ENCODE measurements around the gene CARS2. TPM values are rescaled to one million over a fixed set of nuclear protein-coding genes. Genes with fewer than 3 reads are reported as not detected.

Gene CARS2
- total RNA-seq, 4 donors from 2014 or later: 27.4 to 229 (median 53.8) TPM

DNA sequence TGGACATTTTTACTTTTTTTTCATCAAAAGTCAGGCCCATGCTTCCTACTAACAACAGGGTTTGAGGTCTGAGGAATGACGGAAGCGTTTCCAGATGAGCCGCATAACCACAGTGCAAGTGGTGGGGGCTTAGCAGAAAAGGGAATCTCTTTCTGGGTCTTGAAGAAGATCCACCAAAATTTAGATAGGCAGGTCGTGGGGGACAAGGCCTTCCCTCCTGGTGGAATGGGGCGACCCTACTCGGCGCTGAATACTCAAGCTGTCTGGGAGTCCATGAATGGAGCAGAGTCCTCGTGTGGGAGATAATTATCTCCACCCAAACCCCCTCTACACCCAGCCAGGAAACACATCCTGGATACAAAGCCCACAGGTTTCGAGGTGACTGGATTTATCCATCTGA lies 36.9 kb downstream of the CARS2 start:
- no peaks in the 10 kb centered on the region for H3K27me3 ChIP-seq
- no peak overlapping the region for H3K4me3 ChIP-seq
- H3K4me1 ChIP-seq: no peaks in the 10 kb centered on the region
- no peaks in the 10 kb centered on the region for H3K36me3 ChIP-seq
- no peak overlapping the region for H3K27ac ChIP-seq
- no peak for TF ChIP-seq POLR2A (IDR thresholded peaks at IDR 0.05)
- TF ChIP-seq, protein P1, sequence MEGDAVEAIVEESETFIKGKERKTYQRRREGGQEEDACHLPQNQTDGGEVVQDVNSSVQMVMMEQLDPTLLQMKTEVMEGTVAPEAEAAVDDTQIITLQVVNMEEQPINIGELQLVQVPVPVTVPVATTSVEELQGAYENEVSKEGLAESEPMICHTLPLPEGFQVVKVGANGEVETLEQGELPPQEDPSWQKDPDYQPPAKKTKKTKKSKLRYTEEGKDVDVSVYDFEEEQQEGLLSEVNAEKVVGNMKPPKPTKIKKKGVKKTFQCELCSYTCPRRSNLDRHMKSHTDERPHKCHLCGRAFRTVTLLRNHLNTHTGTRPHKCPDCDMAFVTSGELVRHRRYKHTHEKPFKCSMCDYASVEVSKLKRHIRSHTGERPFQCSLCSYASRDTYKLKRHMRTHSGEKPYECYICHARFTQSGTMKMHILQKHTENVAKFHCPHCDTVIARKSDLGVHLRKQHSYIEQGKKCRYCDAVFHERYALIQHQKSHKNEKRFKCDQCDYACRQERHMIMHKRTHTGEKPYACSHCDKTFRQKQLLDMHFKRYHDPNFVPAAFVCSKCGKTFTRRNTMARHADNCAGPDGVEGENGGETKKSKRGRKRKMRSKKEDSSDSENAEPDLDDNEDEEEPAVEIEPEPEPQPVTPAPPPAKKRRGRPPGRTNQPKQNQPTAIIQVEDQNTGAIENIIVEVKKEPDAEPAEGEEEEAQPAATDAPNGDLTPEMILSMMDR (IDR thresholded peaks at IDR 0.05): no peak
- intact Hi-C loops (cut with DNase I; ENCODE audit: low total_unique reads): no loop called here
- H3K9me3 ChIP-seq: no peaks in the 10 kb centered on the region
- DNase-seq: no peak

DNA sequence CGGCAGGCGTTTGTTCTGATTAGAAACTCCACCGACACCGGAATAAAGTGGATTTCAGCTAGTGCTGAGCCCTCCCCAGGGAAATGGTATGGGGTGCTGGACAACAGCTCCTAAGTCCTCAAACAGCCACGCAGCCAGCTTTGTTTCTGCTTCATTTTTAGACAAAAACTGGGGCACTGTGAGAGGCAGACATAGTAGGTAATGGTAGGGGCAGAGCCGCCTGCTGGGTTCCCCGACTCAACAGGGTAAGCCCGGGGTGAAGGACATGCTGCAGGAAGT lies 39.7 kb downstream of the CARS2 start:
- H3K27me3 ChIP-seq: no peaks in the 10 kb centered on the region
- no peak overlapping the region for H3K27ac ChIP-seq
- DNase-seq: no peak
- no peaks in the 10 kb centered on the region for H3K4me1 ChIP-seq
- TF ChIP-seq, protein P1 (IDR thresholded peaks at IDR 0.05): no peak
- TF ChIP-seq POLR2A (IDR thresholded peaks at IDR 0.05): no peak
- no peaks in the 10 kb centered on the region for H3K36me3 ChIP-seq
- no peak overlapping the region for H3K4me3 ChIP-seq
- no peaks in the 10 kb centered on the region for H3K9me3 ChIP-seq
- intact Hi-C loops (cut with DNase I; ENCODE audit: low total_unique reads): no loop called here

DNA sequence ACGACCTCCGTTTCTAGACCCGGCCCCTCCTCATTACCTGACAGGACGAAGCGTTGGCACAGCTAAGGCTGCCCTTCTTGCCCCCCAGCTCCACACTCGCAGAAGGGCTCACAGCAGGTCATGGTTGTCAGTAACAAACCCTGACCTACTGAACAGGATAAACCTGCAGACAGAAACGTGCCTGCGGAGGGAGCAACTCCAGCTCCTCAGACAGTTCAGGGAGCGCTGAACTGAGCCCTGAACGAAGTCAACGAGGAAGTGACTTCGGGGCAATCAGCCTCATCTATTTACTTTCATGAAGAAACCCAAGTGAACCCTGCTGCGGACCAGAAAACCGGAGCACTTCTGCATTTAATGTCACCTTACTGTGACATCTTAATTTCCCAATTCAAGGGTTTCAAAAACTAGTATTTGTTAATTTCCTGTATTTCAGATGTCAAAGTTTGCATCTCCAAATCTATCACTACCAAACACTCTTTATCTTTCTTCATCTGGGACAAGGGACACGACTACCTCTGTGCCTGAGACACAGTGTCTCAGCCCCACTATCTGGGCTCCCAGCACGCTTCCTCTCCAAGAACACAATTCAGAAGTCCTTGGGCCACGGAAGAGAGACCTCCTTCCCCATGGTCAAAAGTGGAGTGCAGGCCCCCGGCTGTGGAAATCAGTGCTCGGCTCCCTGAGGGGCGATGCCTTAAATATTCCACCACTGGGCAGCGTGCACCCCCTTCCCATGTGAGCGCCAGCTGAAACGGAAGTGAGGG lies 40.2 kb downstream of the CARS2 start:
- H3K4me1 ChIP-seq: no peaks in the 10 kb centered on the region
- H3K27me3 ChIP-seq: no peaks in the 10 kb centered on the region
- H3K36me3 ChIP-seq: no peaks in the 10 kb centered on the region
- no peak overlapping the region for H3K4me3 ChIP-seq
- no peak for TF ChIP-seq POLR2A (IDR thresholded peaks at IDR 0.05)
- TF ChIP-seq, protein P1 (IDR thresholded peaks at IDR 0.05): no peak
- H3K9me3 ChIP-seq: no peaks in the 10 kb centered on the region
- intact Hi-C loops (cut with DNase I; ENCODE audit: low total_unique reads): no loop called here
- no peak for DNase-seq
- H3K27ac ChIP-seq: no peak overlapping the region

DNA sequence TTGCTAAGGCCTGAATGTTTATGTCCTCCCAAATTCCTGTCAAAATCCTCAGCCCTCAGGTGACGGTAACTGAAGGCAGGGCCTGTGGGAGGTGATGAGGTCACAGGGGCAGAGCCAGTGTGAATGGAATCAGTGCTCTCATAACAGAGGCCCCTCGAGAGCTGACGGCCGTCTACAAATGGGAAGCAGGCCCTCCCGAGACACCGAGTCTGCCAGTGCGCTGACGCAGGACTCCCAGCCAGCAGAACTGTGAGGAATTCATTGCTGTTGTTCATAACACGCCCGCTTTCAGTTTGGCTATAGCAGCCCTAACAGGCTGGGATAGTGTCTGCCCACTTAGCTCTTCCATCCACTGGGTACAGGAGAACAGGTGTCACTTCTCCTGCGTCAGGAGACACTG lies 41.2 kb downstream of the CARS2 start:
- Histone ChIP-seq H3K27ac (no peak overlapping the region), H3K27me3 (no peaks in the 10 kb centered on the region), H3K9me3 (no peaks in the 10 kb centered on the region), H3K36me3 (peaks cover 0 to 5% of the 10 kb centered on the region in 2 donors), H3K4me3 (no peak overlapping the region), H3K4me1 (no peaks in the 10 kb centered on the region)
- intact Hi-C loops (cut with DNase I; ENCODE audit: low total_unique reads): no loop called here
- TF ChIP-seq POLR2A (IDR thresholded peaks at IDR 0.05): no peak
- TF ChIP-seq, protein P1 (IDR thresholded peaks at IDR 0.05): no peak
- no peak for DNase-seq

DNA sequence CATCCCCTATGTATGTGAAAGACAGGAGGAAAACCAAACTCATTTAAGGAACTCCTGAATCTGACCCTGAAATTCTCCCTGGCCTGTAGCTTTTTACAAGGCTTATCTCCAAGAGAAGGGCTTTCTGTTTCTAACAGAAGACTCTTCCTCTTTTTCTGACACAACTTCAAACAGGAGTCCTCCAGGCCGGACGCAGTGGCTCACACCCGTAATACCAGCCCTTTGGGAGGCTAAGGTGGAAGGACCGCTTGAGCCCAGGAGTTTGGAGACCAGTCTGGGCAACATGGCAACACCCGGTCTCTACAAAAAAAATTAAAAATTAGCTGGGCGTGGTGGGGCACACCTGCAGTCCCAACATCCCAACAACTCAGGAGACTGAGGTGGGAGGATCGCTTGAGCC lies 41.9 kb downstream of the CARS2 start:
- Histone ChIP-seq H3K4me1 (no peaks in the 10 kb centered on the region), H3K27me3 (no peaks in the 10 kb centered on the region), H3K36me3 (peaks cover 0 to 5% of the 10 kb centered on the region in 2 donors), H3K9me3 (no peaks in the 10 kb centered on the region), H3K27ac (no peak overlapping the region), H3K4me3 (no peak overlapping the region)
- intact Hi-C loops (cut with DNase I; ENCODE audit: low total_unique reads): no loop called here
- TF ChIP-seq, protein P1 (IDR thresholded peaks at IDR 0.05): no peak
- no peak for TF ChIP-seq POLR2A (IDR thresholded peaks at IDR 0.05)
- no peak for DNase-seq

Data from uterus (tissue), 4 donors.